Measurements from ENCODE around the gene ASIP.
"Not testable (repeated sequence)": the region's sequence is repeated elsewhere in the genome, so short reads cannot be mapped to it uniquely, and the experiment has no call there.

The ASIP gene

GRCh38 chr20:34242015-34242414, 792 bp downstream of the ASIP start:
- not testable (repeated sequence) for DNase-seq (ENCODE audit: low read depth in 1 of 2, low spot score in 1 of 2)

- no peak for DNase-seq (ENCODE audit: low read depth in 1 of 2, low spot score in 1 of 2)
These were observed 1.7 kb downstream of the ASIP start for GRCh38 chr20:34242879-34243278.

DNA sequence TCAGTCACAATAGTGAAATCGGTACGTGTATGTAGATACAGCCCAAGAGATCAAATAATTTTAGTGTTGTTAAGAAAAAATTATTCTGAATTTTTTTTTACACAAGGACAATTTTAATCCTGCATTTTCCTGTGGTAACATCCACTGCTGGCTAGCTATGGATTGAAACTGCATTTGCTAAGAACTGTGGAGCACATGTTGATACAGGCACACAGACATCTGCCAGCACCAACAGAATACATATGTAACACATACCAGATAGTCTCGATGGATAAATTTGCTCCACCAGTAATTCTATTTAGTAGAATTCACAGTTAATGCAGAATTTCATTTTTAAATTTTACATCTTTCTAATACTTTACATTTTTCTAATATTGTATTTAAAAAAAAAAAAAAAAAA, 2.2 kb downstream of the ASIP start:
- DNase-seq (ENCODE audit: low read depth in 1 of 2, low spot score in 1 of 2) = no peak

DNA sequence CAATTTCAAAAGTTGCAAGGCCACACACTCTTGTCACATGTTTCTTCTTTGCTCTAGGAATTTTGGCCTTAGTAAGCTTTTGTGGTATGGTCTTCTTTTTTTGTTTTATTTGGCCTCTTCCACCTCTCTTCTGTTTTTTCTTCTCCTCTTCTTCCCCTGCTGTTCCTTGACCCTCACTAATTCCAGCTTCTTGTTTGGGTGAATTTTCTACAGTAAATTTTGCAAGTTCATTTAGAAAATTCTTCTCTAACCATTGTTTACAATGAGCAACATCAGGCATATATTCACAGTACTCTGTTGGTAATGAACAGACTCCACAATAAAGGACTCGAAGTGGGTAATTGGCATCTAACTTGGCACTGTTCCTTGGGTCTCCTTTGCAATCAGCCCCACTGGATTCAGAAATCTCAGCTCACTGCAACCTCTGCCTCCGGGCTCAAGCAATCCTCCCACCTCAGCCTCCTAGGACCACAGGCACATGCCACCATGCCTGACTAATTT, 5.0 kb downstream of the ASIP start:
- no peak for DNase-seq (ENCODE audit: low read depth in 1 of 2, low spot score in 1 of 2)

- DNase-seq (ENCODE audit: low read depth in 1 of 2, low spot score in 1 of 2) = no peak
These were observed 8.1 kb downstream of the ASIP start for GRCh38 chr20:34249291-34249690.

DNA sequence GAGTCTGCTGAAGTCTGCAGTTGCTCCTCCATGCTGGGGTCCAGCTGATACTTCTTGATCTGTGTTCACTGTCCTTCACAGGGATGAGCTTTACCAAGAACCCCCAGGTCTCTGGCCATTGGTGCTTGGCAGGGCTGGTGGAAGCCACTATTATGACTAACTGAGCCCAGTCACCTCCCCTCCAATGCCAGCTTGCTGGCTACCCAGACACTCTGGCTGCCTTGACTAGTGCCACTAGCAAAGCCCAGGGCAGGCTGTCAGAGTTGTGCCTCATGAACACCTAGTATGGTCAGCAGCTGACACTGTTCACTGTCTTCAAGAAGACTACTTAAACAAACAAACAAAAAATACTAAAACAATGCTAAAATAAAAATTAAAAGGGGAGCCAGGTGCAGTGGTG, 8.8 kb downstream of the ASIP start:
- DNase-seq (ENCODE audit: low read depth in 1 of 2, low spot score in 1 of 2) = no peak

DNA sequence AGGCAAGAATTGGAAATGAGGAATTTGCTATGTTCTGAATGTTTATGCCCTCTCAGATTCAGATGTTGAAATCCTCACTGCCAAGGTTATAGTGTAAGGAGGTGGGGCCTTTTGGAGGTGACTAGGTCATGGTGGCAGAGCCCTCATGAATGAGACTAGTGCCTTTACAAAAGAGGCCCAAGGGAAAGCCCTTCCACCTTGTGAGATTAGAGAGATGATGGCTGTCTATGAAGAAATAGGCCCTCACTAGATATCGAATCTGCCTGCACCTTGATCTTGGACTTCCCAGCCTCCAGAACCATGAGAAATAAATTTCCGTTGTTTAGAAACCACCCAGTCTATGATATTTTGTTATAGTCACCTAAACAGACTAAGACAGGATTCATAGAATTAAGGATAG, 10.4 kb downstream of the ASIP start:
- no peak for DNase-seq (ENCODE audit: low read depth in 1 of 2, low spot score in 1 of 2)

GRCh38 chr20:34252431-34253086, 11.3 kb downstream of the ASIP start:
- not testable (repeated sequence) for DNase-seq (ENCODE audit: low read depth in 1 of 2, low spot score in 1 of 2)

GRCh38 chr20:34254979-34255378, 13.8 kb downstream of the ASIP start:
- no peak for DNase-seq (ENCODE audit: low read depth in 1 of 2, low spot score in 1 of 2)

- no peak for DNase-seq (ENCODE audit: low read depth in 1 of 2, low spot score in 1 of 2)
These were observed 15.5 kb downstream of the ASIP start for GRCh38 chr20:34256629-34257124.

GRCh38 chr20:34260208-34260942, 19.2 kb downstream of the ASIP start:
- DNase-seq (ENCODE audit: low read depth in 1 of 2, low spot score in 1 of 2) = no peak

DNA sequence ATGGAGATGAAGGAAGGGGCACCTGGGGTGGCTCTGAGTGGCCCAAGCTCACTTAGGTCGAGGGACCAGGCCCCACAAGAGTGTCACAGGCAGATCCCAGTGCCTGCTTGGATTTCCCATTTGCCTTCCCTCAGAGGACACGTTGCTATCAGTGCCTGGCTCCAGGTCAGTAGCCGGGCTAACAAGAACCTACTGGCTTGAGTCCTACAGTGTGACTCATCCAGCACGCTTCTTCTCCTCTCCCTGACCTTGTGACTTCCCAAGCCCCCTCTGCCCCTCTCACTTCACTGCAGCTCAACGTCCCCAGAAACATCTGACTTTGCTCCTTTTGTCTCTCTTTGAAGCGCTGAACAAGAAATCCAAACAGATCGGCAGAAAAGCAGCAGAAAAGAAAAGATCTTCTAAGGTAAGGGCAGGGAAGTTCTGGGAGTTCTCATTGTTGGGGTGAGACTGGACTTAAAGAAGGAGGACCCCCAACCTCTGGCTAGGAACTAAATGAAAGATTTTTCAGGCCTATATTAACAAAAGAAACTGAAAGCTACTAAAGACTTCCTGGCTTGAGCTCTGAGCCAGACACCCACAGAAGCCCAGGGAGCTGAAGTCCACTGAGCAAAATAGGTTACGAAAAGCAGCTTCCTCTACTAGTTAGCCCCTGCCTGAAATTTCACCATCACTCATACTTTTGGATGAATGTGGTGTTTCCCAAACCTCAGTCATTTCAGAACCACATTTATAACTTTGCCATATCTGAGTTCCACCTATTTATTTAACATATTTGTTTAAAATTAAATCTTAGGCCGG, 21.5 kb downstream of the ASIP start:
- no peak for DNase-seq (ENCODE audit: low read depth in 1 of 2, low spot score in 1 of 2)

DNA sequence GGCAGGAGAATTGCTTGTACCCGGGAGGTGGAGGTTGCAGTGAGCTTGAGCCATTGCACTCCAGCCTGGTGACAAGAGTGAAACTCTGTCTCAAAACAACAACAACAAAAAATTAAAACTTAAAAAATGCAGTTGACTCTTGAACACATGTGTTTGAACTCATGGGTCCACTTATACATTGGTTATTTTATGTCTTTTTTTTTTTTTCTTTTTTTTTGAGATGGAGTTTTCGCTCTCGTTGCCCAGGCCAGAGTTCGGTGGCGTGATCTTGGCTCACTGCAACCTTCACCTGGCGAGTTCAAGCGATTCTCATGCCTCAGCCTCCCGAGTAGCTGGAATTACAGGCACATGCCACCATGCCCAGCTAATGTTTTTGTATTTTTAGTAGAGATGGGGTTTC, 22.2 kb downstream of the ASIP start:
- not testable (repeated sequence) for DNase-seq (ENCODE audit: low read depth in 1 of 2, low spot score in 1 of 2)

DNA sequence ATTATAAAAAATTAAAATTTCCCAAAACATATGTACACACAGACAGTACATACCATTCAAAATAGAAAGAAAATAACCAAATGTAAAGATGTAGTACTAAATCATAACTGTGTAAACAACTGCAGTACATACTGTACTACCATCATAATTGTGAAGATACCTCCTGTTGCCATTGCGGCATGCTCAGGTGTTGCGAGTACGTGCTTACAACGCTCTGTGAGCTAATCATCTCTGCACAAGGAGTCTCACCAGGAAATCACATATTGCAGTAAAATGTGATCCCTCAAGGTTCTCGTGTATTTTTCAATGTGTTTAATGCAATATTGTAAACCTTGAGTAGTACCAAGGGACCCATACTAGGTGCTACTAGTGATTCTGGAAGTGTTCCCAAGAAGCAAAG, 22.9 kb downstream of the ASIP start:
- DNase-seq (ENCODE audit: low read depth in 1 of 2, low spot score in 1 of 2) = no peak

GRCh38 chr20:34268145-34268544, 26.9 kb downstream of the ASIP start:
- DNase-seq (ENCODE audit: low read depth in 1 of 2, low spot score in 1 of 2) = no peak

GRCh38 chr20:34268851-34269636, 27.8 kb downstream of the ASIP start:
- DNase-seq (ENCODE audit: low read depth in 1 of 2, low spot score in 1 of 2) = peak in 1 of 2 donors; percentile 3

DNA sequence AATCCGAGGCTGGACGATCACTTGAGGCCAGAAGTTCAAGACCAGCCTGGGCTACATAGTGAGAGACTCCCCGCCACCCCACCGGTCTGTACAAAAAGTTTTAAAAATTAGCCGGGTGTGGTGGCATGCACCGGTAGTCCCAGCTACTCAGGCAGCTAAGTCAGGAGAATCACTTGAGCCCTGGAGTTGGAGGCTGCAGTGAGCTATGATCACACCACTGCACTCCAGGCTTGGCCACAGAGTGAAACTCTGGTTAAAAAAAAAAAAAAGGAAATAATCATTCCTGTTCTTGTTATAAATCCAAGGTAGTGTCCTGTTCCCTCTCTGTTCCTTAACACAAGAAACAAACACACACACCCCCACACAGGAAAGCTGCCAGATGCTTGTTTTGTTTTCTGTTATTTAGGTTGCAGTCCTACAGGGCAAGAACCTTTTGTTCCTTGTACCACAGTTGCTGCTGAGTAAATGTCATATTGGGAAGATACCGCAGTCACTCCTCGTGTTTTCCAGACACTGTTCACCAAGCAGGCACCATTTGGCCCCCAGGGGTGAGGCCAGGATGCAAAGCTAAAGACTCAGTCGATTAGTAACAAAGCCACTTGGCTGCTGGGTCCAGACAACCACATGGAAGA, 28.9 kb downstream of the ASIP start:
- no peak for DNase-seq (ENCODE audit: low read depth in 1 of 2, low spot score in 1 of 2)

- no peak for DNase-seq (ENCODE audit: low read depth in 1 of 2, low spot score in 1 of 2)
These were observed 30.7 kb downstream of the ASIP start for GRCh38 chr20:34271956-34272355.

DNA sequence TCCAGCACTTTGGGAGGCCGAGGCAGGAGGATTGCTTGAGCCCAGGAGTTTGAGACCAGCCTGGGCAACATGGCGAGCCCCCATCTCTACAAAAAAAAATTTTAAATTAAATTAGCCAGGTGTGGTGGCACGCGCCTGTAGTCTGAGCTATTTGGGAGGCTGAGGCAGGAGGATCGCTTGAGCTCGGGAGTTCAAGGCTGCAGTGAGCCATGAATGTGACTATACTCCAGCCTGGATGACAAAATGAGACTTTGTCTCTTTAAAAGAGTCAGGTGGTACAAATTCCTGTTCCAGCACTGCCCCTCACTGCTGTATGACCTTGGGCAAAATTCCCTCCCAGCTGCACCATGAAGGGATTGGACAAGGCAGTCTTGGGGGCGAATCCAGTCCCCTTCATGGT, 33.5 kb downstream of the ASIP start:
- no peak for DNase-seq (ENCODE audit: low read depth in 1 of 2, low spot score in 1 of 2)

- no peak for DNase-seq (ENCODE audit: low read depth in 1 of 2, low spot score in 1 of 2)
These were observed 40.0 kb downstream of the ASIP start for GRCh38 chr20:34281177-34281576.
